AG09309 (cell line): Measurements from ENCODE around the gene SLC47A2.

Experiments used
- DNase-seq: peaks from one replicate; pipeline ENCODE4 v3.0.0-alpha.2; 2010; ENCODE audit warnings: low read depth
- H3K4me3 ChIP-seq: 2 replicates; pipeline ENCODE4 v1.5.1; 2011; ENCODE audit warnings: mild to moderate bottlenecking, low read depth, low read length, moderate library complexity; ENCODE audit not compliant: control insufficient read depth
- TF ChIP-seq, protein P1 (sequence below): IDR thresholded peaks from 2 replicates; pipeline ENCODE4 v1.5.1; 2011; ENCODE audit warnings: mild to moderate bottlenecking, low read depth, low read length, inconsistent platforms; ENCODE audit not compliant: insufficient read depth, control insufficient read depth; ENCODE audit errors: missing control alignments

Gene SLC47A2

DNA sequence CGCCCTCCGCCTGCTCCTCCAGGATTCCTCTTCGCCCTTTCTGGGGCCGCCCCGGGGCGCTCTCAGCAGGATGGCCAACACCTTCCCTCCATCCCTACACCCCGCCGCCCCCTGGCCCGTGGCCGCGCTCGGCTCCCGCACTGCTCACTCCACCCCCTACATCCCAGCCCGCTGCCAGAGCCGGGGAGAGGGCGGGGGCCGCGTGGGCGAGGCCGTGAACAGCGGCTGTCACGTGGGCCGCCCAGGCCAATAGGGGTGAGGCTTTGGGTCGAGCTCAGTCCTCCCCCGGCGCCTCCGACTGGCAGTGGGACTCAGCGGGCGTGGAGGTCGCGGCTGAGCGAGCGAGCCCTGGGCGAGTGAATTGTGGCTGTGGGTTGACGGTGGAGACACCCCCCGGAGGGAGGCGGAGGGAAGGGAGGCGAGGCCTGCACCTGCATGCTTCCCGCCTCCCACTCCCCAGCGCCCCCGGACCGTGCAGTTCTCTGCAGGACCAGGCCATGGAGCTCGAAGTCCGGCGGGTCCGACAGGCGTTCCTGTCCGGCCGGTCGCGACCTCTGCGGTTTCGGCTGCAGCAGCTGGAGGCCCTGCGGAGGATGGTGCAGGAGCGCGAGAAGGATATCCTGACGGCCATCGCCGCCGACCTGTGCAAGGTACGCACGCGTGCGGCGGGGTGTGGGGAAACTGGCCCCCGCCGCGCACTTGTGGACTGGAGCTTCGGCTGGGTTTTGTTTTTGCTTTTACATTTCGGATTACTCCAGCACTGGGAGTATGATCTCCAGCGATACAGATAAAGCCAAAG, 67.7 kb downstream of the SLC47A2 start, which contains the start of gene ALDH3A2:
ALDH3A2 (plus strand) TSS at position 277 of the 799 bp plus-strand sequence; CDS start at position 498, 221 bp downstream.
- TF ChIP-seq, protein P1, sequence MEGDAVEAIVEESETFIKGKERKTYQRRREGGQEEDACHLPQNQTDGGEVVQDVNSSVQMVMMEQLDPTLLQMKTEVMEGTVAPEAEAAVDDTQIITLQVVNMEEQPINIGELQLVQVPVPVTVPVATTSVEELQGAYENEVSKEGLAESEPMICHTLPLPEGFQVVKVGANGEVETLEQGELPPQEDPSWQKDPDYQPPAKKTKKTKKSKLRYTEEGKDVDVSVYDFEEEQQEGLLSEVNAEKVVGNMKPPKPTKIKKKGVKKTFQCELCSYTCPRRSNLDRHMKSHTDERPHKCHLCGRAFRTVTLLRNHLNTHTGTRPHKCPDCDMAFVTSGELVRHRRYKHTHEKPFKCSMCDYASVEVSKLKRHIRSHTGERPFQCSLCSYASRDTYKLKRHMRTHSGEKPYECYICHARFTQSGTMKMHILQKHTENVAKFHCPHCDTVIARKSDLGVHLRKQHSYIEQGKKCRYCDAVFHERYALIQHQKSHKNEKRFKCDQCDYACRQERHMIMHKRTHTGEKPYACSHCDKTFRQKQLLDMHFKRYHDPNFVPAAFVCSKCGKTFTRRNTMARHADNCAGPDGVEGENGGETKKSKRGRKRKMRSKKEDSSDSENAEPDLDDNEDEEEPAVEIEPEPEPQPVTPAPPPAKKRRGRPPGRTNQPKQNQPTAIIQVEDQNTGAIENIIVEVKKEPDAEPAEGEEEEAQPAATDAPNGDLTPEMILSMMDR: peak; percentile 31
- DNase-seq: peak; percentile 49

DNA sequence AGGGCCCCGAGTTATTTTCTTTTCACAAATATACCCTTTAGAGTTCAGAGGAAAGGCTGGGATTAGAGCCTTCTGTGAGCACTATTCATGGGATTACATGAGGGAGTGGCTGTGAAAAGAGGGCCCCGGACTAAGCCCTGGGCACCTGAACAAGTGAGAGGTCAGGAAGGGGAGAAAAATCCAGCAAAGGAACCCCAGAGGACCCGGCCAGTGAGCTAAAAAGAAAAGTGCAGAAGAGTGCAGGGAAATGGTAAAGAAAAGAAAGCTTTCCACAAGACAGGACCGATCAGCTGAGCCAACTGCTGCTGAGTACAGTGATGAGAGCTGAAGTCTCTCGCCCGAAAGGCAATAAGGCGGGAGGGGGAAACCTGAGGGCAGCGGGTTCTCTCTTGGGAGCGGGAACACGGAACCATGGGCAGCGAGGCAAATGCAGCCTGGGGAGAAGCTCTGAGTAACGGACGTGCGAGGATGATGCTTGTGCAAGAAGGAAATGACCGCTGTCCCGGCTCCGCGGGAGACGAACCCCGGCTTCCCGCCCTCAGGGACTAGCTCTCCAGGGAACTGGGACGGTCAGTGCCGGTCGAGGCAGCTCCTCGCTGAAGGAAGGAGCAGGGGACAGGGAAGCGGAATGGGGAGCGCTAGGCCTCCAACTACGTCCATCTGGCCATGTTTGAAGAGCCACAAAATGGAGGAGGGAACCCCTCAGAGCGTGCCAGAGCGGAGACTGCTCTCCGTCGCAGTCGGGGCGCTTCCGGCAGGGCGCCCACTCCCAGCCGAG, 68.5 kb downstream of the SLC47A2 start:
- TF ChIP-seq, protein P1: no peak
- peak; percentile 37 for DNase-seq
- peak overlapping the region; percentile 98 for H3K4me3 ChIP-seq

More for the DNA sequence above, 67.7 kb downstream of the SLC47A2 start, which contains the start of gene ALDH3A2:
- H3K4me3 ChIP-seq: peak within 1 kb of the TSS; percentile 98

DNA sequence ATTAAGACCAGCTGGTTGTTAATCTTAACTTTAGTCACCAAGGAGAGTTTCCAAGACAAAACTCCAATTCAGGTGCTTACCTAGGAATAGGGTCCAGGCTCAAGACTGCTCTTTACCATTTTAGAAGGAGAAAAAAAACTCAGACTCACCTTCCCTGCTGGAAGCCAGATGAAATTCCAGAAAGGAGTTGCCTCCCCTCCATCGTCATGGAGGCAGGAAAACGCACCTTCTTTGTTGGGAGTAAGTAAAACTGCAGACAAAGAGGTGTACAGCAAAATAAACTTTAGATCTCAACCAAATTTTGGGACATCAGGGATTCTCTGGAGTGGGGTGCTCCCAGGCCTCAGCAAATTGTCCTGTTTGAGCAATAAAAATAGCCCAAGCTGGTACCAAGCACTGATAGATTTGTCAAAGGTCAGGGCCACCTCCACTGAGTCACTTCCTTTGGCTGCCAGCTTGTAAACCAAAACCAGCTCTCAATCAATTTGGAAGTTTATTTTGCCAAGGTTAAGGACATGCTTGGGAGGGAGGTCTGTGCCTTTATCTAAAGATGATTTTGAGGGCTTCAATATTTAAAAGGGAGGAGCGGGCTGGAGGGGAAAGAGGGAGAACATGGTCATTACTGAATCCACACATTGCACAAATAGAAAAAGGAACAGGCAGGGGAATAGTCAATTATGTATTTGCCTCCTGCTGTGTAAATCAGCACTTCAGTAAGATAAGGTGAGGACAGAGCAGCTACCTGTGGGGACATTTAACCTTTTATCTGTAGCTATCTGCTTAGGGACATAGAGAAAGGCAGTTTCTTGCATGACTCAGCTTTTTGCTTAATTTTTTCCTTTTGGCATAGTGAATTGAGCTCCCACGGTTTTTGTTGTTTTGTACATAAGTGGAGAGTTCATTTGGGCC, 69.3 kb downstream of the SLC47A2 start:
- TF ChIP-seq, protein P1: no peak
- no peak for DNase-seq
- H3K4me3 ChIP-seq: peak overlapping the region; percentile 98; the same call in 1 of the 2 replicates

DNA sequence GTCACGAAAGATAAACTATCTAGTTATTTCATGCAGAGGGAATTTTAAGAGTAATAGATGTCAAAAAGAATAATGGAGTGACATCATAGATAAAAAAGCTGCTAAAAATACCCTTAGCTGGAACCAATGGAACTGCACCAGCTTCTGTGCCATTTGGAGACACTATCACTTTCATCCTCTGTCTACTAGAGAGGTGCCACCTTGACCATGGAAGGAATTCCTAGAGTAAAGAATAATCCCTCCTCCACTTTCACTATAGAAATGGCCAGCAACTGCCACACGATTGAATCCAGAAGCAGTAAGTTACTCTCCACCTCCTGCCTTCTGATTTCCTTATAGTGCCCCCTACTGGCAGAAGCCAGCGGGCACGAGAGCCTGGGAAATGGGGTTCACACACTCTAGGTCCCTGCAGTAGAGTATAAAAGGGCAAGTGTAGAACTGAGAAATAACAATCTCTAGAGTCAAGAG, 70.6 kb downstream of the SLC47A2 start:
- no peak overlapping the region for H3K4me3 ChIP-seq
- TF ChIP-seq, protein P1: peak; percentile 48
- DNase-seq: no peak

DNA sequence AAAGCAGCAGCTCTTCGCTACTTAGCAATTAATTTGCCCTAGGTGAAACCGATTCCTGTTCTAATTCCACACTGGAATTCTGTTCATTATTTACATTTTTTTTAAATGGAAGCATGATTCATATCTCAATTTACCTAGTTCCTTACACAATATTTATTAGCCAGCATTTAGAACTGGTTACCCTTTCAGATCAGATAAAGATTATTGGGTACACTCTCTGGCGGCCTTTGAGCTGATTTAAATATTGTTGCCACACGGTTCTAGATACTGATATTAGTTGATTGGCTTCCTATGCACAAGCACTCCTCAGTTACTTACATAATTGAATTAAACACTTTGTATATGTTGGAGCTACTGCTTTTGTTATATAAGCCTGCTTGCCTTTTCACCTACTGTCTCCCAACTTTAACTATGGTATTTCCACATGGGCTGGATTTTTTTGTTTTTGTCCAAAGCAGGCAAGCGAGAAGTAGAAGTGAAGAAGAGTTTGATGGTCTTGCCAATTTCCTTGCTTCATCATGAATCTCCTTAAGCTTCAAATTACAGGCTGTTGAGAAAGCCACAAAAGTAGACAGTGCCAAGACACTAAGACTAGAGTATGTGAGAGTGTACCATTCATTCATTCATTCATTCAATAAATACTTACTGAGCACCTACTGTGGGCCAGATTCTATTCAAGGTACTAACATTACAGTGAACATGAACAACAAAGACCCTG, 71.7 kb downstream of the SLC47A2 start:
- no peak for DNase-seq
- no peak overlapping the region for H3K4me3 ChIP-seq
- TF ChIP-seq, protein P1: no peak

DNA sequence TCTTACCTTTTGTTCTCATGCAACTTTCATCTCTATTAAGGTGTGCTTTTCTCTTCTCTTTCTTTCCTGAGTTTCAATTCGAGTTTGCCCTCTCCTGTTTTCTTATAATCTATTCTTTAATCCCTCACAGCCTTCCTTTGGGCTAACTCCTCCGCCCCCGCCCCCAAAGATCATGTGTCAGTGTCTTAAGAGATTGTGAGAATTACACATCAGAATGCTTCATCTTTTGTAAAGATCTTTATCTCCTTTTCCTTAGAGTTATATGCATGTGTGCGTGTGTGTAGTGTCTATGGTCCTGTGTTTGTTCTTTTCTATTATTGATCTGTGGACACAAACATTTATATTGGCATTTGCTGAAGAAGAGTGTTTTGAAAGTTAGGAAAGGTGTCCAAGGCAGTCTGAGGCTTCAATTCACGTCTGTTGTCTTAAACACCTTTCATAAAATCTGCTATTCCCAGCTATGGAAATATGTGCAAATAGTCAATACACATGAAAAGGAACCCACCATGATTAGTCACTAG, 74.0 kb downstream of the SLC47A2 start:
- TF ChIP-seq, protein P1: no peak
- no peak overlapping the region for H3K4me3 ChIP-seq
- DNase-seq: no peak
